ENCODE results near the gene PLXNA3. TPM values are rescaled to one million over a fixed set of nuclear protein-coding genes. Genes with fewer than 3 reads are reported as not detected.

Gene PLXNA3
- total RNA-seq, 2 donors from 2014 or later: 52.6 to 68.8 TPM

DNA sequence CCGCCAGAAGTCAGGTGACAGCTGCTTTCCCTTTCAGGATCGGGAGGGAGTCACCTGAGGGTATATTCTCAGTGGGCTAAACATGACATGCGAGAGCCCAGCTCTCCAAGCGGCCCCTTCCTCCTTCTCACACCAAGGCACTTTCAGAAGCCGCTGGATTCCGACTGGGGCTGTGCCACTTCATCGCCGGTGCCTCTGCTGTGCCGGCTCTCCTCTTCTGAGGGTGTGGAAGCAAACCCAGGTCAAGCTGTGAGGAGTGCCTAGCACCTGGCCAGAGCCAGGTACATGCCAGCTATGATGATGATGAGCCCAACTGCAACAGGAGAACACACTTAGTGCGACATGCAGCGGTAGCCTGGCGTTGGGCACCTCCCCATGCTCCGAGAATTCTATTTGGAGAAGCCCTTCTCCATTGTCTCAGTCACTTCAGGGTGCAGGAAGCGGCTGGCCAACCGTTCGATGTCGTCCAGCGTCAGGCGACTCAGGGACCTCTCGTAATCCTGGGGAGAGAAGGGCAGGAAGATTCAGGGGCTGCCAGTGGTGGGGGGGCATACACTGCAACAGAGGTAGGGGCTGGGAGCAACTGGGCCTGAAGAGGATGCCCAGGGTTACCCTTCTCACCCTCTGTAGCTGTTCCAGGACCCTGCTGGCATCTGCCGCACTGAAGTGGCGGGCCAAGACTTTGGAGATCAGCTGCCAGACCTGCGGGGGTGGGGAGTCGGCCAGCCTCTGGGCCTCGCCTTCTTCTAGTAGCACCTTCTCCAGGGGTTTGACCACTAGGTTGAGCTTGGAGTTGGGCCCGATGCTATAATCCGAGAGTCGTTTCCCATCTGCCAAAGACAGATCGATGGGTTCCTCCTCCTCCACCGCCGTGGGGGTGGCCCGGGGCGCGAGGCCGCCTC is 27.3 kb downstream of the PLXNA3 start:
- Mint-ChIP-seq H3K4me3 (peak overlapping the region; percentile 61), H3K4me1 (no peaks in the 10 kb centered on the region), H3K36me3 (ENCODE audit: low read depth) (peaks cover 6% of the 10 kb centered on the region), H3K27me3 (ENCODE audit: insufficient read depth) (no peaks in the 10 kb centered on the region), H3K9me3 (peaks cover 74% of the 10 kb centered on the region), H3K27ac (no peak overlapping the region)
- TF ChIP-seq, protein P1, sequence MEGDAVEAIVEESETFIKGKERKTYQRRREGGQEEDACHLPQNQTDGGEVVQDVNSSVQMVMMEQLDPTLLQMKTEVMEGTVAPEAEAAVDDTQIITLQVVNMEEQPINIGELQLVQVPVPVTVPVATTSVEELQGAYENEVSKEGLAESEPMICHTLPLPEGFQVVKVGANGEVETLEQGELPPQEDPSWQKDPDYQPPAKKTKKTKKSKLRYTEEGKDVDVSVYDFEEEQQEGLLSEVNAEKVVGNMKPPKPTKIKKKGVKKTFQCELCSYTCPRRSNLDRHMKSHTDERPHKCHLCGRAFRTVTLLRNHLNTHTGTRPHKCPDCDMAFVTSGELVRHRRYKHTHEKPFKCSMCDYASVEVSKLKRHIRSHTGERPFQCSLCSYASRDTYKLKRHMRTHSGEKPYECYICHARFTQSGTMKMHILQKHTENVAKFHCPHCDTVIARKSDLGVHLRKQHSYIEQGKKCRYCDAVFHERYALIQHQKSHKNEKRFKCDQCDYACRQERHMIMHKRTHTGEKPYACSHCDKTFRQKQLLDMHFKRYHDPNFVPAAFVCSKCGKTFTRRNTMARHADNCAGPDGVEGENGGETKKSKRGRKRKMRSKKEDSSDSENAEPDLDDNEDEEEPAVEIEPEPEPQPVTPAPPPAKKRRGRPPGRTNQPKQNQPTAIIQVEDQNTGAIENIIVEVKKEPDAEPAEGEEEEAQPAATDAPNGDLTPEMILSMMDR (conservative IDR thresholded peaks at IDR 0.05): no peak
- DNase-seq: peak; percentile 54
- 62% methylated on average over 34 of the region's 35 CpGs; no CpG with 5 or more reads in 1 of the 2 experiments for WGBS, 2 experiments (ENCODE audit: insufficient coverage in 1 of 2, insufficient read length in 1 of 2)
- H3K27ac ChIP-seq (ENCODE audit: low read depth, low read length): no peak overlapping the region
- H3K36me3 ChIP-seq (ENCODE audit: control insufficient read depth, insufficient read depth, low read length): peaks cover 4% of the 10 kb centered on the region
- no peaks in the 10 kb centered on the region for H3K27me3 ChIP-seq (ENCODE audit: control insufficient read depth, insufficient read depth, low read length, poor library complexity, severe bottlenecking)
- H3K4me1 ChIP-seq (ENCODE audit: control insufficient read depth, insufficient read depth, low read length): no peaks in the 10 kb centered on the region
- no peaks in the 10 kb centered on the region for H3K9me3 ChIP-seq (ENCODE audit: control insufficient read depth, low read length)
- H3K4me3 ChIP-seq (ENCODE audit: low read length): peak overlapping the region; percentile 72
- no peak overlapping the region for H3K9ac ChIP-seq (ENCODE audit: extremely low read depth, low read length, poor library complexity, severe bottlenecking)

DNA sequence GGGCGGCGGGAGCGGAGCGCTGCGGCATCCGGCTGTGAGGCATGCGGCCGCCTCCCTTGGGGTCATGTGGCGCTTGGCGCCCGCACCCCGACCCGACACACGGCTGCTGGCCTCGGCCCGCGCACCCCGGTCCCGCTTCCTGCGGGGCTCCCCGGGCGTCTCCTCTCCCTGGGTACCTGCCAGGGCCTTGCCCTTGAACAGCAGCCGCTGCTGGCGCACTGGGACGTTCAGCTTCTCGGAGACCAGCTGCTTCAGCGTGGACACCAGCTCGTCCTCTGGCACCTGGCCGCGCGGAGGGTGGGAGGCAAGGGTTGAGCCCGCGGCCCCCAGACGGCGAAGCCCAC is 27.9 kb downstream of the PLXNA3 start:
- peak overlapping the region; percentile 72 for H3K4me3 ChIP-seq (ENCODE audit: low read length)
- H3K9ac ChIP-seq (ENCODE audit: extremely low read depth, low read length, poor library complexity, severe bottlenecking): no peak overlapping the region
- H3K27ac ChIP-seq (ENCODE audit: low read depth, low read length): no peak overlapping the region
- peaks cover 4% of the 10 kb centered on the region for H3K36me3 ChIP-seq (ENCODE audit: control insufficient read depth, insufficient read depth, low read length)
- H3K27me3 ChIP-seq (ENCODE audit: control insufficient read depth, insufficient read depth, low read length, poor library complexity, severe bottlenecking): no peaks in the 10 kb centered on the region
- H3K4me1 ChIP-seq (ENCODE audit: control insufficient read depth, insufficient read depth, low read length): no peaks in the 10 kb centered on the region
- Mint-ChIP-seq H3K4me1 (no peaks in the 10 kb centered on the region), H3K27me3 (ENCODE audit: insufficient read depth) (no peaks in the 10 kb centered on the region), H3K9me3 (peaks cover 75% of the 10 kb centered on the region), H3K27ac (no peak overlapping the region), H3K36me3 (ENCODE audit: low read depth) (peaks cover 6% of the 10 kb centered on the region), H3K4me3 (peak overlapping the region; percentile 61)
- TF ChIP-seq, protein P1 (conservative IDR thresholded peaks at IDR 0.05): no peak
- 4% methylated on average over 35 of the region's 35 CpGs; no CpG with 5 or more reads in 1 of the 2 experiments for WGBS, 2 experiments (ENCODE audit: insufficient coverage in 1 of 2, insufficient read length in 1 of 2)
- DNase-seq: peak; percentile 54
- H3K9me3 ChIP-seq (ENCODE audit: control insufficient read depth, low read length): no peaks in the 10 kb centered on the region

- peak within 1 kb of the TSS; percentile 61 for H3K4me3 Mint-ChIP-seq
- H3K27me3 ChIP-seq (ENCODE audit: control insufficient read depth, insufficient read depth, low read length, poor library complexity, severe bottlenecking): no peaks in the 10 kb centered on the region
- peaks cover 4% of the 10 kb centered on the region for H3K36me3 ChIP-seq (ENCODE audit: control insufficient read depth, insufficient read depth, low read length)
- no peak within 1 kb of the TSS for H3K27ac Mint-ChIP-seq
- H3K9ac ChIP-seq (ENCODE audit: extremely low read depth, low read length, poor library complexity, severe bottlenecking): no peak within 1 kb of the TSS
- H3K4me3 ChIP-seq (ENCODE audit: low read length): peak within 1 kb of the TSS; percentile 72
- DNase-seq: peak; percentile 75
- peaks cover 6% of the 10 kb centered on the region for H3K36me3 Mint-ChIP-seq (ENCODE audit: low read depth)
- H3K9me3 Mint-ChIP-seq: peaks cover 78% of the 10 kb centered on the region
- H3K27ac ChIP-seq (ENCODE audit: low read depth, low read length): no peak within 1 kb of the TSS
- TF ChIP-seq, protein P1 (conservative IDR thresholded peaks at IDR 0.05): no peak
- WGBS, 2 experiments (ENCODE audit: insufficient coverage in 1 of 2, insufficient read length in 1 of 2): 4% methylated on average over 65 of the region's 95 CpGs; no CpG with 5 or more reads in 1 of the 2 experiments
- H3K4me1 ChIP-seq (ENCODE audit: control insufficient read depth, insufficient read depth, low read length): no peaks in the 10 kb centered on the region
- no peaks in the 10 kb centered on the region for H3K9me3 ChIP-seq (ENCODE audit: control insufficient read depth, low read length)
- H3K4me1 Mint-ChIP-seq: no peaks in the 10 kb centered on the region
- H3K27me3 Mint-ChIP-seq (ENCODE audit: insufficient read depth): no peaks in the 10 kb centered on the region
Measured at GRCh38 chrX:154486396-154487207, 28.5 kb downstream of the PLXNA3 start, which contains the start of gene UBL4A. UBL4A (minus strand) TSS chrX:154486615; CDS start chrX:154486584, 31 bp downstream.

All from endodermal cell (in vitro differentiated cells).